ENCODE measurements around the gene ZBTB42. TPM values are rescaled to one million over a fixed set of nuclear protein-coding genes. Genes with fewer than 3 reads are reported as not detected.

Gene ZBTB42
- polyA plus RNA-seq, 1 donor (not counting 4 experiments of a cell fraction or from before 2014, with no cell fraction given), result 0.50 TPM

DNA sequence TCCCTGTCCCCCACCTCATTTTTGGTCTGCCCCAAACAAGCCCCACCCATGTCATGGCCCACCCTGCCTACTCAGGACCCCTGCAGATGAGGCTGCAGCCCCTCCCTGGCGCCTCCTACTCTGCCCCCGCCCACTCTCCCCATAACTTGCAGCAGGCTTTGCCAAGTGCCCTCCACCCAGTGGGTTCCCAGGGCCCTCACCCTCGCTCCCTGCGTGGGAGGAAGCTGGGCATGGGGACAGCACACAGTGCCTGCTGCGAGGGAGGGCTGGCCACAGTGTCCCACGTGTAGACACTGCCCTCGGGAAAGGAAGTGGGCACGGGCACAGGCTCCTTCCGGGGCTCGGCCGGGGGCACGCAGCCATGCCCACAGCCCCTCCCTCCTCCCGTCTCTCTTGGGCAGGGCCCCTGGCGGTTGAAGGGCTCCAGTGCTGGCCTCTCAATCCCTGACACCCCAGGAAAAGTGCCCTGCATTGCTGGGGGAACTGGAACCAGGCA lies 14.8 kb upstream of the ZBTB42 start:
- H3K4me2 ChIP-seq (ENCODE audit: control insufficient read depth, extremely low read depth, insufficient read depth, low read depth, low read length), result no peak overlapping the region
- dilution Hi-C loops (cut with MboI; ENCODE audit: extremely low pct_ligation_motif_present, low sequenced_read_pairs), result no loop called here
- TF ChIP-seq, protein P1, sequence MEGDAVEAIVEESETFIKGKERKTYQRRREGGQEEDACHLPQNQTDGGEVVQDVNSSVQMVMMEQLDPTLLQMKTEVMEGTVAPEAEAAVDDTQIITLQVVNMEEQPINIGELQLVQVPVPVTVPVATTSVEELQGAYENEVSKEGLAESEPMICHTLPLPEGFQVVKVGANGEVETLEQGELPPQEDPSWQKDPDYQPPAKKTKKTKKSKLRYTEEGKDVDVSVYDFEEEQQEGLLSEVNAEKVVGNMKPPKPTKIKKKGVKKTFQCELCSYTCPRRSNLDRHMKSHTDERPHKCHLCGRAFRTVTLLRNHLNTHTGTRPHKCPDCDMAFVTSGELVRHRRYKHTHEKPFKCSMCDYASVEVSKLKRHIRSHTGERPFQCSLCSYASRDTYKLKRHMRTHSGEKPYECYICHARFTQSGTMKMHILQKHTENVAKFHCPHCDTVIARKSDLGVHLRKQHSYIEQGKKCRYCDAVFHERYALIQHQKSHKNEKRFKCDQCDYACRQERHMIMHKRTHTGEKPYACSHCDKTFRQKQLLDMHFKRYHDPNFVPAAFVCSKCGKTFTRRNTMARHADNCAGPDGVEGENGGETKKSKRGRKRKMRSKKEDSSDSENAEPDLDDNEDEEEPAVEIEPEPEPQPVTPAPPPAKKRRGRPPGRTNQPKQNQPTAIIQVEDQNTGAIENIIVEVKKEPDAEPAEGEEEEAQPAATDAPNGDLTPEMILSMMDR (optimal IDR thresholded peaks at IDR 0.05 in 1 of 3, IDR thresholded peaks at IDR 0.05 in 1 of 3, conservative IDR thresholded peaks at IDR 0.05 in 1 of 3; ENCODE audit: extremely low read depth in 1 of 3, insufficient read depth in 2 of 3, low read length in 3 of 3), result peak in 1 of 3 experiments; percentile 16
- no peak for TF ChIP-seq EZH2 (IDR thresholded peaks at IDR 0.05; ENCODE audit: low read length)
- no peaks in the 10 kb centered on the region for H3K4me1 ChIP-seq (ENCODE audit: control insufficient read depth, extremely low read depth, insufficient read depth, low read length)
- H3K9me3 ChIP-seq (ENCODE audit: control insufficient read depth, low read depth, low read length), result no peaks in the 10 kb centered on the region
- no peak overlapping the region for H3K9ac ChIP-seq (ENCODE audit: control insufficient read depth, extremely low read depth, insufficient read depth, low read length)
- H3K79me2 ChIP-seq (ENCODE audit: control insufficient read depth, insufficient read depth, low read length), result peaks cover 58% of the 10 kb centered on the region
- no peak overlapping the region for H3K4me3 ChIP-seq (ENCODE audit: control insufficient read depth in 2 of 3, extremely low read depth in 1 of 3, insufficient read depth in 2 of 3, low read depth in 1 of 3, low read length in 3 of 3)
- H3K36me3 ChIP-seq (ENCODE audit: control insufficient read depth in 2 of 2, extremely low read depth in 1 of 2, insufficient read depth in 2 of 2, low read length in 2 of 2), result peaks cover 9 to 18% of the 10 kb centered on the region in 2 experiments
- H2AFZ ChIP-seq (ENCODE audit: control insufficient read depth, low read length), result no peak overlapping the region
- H4K20me1 ChIP-seq (ENCODE audit: control insufficient read depth, extremely low read depth, insufficient read depth, low read length), result peaks cover 13% of the 10 kb centered on the region
- H3K27ac ChIP-seq (ENCODE audit: control insufficient read depth, insufficient read depth, low read length), result no peak overlapping the region
- FAIRE-seq, result no peak
- no peaks in the 10 kb centered on the region for H3K9me1 ChIP-seq (ENCODE audit: control insufficient read depth, extremely low read depth, insufficient read depth, low read length)
- no peaks in the 10 kb centered on the region for H3K27me3 ChIP-seq (ENCODE audit: control insufficient read depth, extremely low read depth, insufficient read depth, low read length)
- DNase-seq (ENCODE audit: low read depth, low spot score), result no peak

DNA sequence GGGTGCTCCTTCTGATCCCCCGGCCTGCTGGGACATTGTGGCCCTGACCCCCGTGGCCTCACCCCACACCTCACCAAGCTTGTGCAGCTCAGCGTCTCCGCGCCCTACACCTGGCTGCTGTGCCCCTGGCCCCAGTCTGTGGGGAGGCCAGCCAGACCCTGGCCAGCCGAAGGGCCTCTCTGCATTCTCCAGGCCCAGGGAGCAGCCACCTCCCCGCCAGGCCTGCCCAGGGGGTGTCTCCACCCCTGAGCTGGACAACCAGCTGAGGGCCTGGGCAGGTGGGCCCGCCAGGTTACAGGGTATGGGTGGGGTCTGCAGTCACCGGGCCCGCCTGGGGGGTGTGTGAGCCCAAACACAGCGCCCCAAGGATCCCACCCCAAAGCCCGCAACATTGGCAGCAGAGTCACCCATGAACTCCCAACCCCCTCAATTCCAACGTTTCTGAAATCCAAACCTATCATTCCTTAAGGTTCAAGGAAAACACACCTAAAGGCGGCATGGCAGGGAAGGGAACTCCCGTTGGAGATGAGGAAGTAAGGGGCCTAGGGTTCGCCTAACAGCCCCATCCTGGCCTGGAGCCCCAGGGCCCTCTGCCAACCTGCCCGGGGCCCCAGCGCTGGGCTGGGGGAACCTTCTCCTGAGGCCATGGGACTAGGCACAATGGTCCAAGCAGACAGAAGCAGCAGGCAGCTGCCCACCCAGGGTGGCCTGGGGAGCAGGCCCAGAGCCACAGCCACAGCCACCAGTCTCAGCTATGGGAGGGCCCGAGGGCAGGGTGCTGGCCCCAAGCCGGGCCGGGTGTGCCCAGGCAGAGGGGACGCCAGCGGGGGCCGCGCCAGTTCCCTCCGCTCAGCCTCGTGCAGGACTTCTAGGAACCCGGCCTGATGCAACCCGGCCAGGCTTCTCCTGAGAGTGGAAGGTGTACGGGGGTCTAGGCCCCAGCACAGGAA lies 13.9 kb upstream of the ZBTB42 start:
- H3K27ac ChIP-seq (ENCODE audit: control insufficient read depth, insufficient read depth, low read length), result no peak overlapping the region
- no peaks in the 10 kb centered on the region for H3K9me1 ChIP-seq (ENCODE audit: control insufficient read depth, extremely low read depth, insufficient read depth, low read length)
- no peaks in the 10 kb centered on the region for H3K9me3 ChIP-seq (ENCODE audit: control insufficient read depth, low read depth, low read length)

More for the DNA sequence above, 13.9 kb upstream of the ZBTB42 start:
- DNase-seq (ENCODE audit: low read depth, low spot score) (no peak), FAIRE-seq (no peak)
- no peak for TF ChIP-seq EZH2 (IDR thresholded peaks at IDR 0.05; ENCODE audit: low read length)
- TF ChIP-seq, protein P1 (optimal IDR thresholded peaks at IDR 0.05 in 1 of 3, IDR thresholded peaks at IDR 0.05 in 1 of 3, conservative IDR thresholded peaks at IDR 0.05 in 1 of 3; ENCODE audit: extremely low read depth in 1 of 3, insufficient read depth in 2 of 3, low read length in 3 of 3), result no peak
- Histone ChIP-seq H3K4me2 (ENCODE audit: control insufficient read depth, extremely low read depth, insufficient read depth, low read depth, low read length) (no peak overlapping the region), H3K9ac (ENCODE audit: control insufficient read depth, extremely low read depth, insufficient read depth, low read length) (no peak overlapping the region), H3K4me1 (ENCODE audit: control insufficient read depth, extremely low read depth, insufficient read depth, low read length) (no peaks in the 10 kb centered on the region), H4K20me1 (ENCODE audit: control insufficient read depth, extremely low read depth, insufficient read depth, low read length) (peaks cover 17% of the 10 kb centered on the region), H2AFZ (ENCODE audit: control insufficient read depth, low read length) (no peak overlapping the region), H3K79me2 (ENCODE audit: control insufficient read depth, insufficient read depth, low read length) (peaks cover 67% of the 10 kb centered on the region), H3K4me3 (ENCODE audit: control insufficient read depth in 2 of 3, extremely low read depth in 1 of 3, insufficient read depth in 2 of 3, low read depth in 1 of 3, low read length in 3 of 3) (no peak overlapping the region), H3K36me3 (ENCODE audit: control insufficient read depth in 2 of 2, extremely low read depth in 1 of 2, insufficient read depth in 2 of 2, low read length in 2 of 2) (peaks cover 16 to 25% of the 10 kb centered on the region in 2 experiments), H3K27me3 (ENCODE audit: control insufficient read depth, extremely low read depth, insufficient read depth, low read length) (no peaks in the 10 kb centered on the region)
- dilution Hi-C loops (cut with MboI; ENCODE audit: extremely low pct_ligation_motif_present, low sequenced_read_pairs), result no loop called here
